ENCODE measurements around the gene CDHR3. TPM values are rescaled to one million over a fixed set of nuclear protein-coding genes. Genes with fewer than 3 reads are reported as not detected.
A peak's percentile ranks its signal among the peaks of the same experiment; 100 is the strongest.

CDHR3 gene
- total RNA-seq, 1 donor from 2014 or later = 10.6 TPM

DNA sequence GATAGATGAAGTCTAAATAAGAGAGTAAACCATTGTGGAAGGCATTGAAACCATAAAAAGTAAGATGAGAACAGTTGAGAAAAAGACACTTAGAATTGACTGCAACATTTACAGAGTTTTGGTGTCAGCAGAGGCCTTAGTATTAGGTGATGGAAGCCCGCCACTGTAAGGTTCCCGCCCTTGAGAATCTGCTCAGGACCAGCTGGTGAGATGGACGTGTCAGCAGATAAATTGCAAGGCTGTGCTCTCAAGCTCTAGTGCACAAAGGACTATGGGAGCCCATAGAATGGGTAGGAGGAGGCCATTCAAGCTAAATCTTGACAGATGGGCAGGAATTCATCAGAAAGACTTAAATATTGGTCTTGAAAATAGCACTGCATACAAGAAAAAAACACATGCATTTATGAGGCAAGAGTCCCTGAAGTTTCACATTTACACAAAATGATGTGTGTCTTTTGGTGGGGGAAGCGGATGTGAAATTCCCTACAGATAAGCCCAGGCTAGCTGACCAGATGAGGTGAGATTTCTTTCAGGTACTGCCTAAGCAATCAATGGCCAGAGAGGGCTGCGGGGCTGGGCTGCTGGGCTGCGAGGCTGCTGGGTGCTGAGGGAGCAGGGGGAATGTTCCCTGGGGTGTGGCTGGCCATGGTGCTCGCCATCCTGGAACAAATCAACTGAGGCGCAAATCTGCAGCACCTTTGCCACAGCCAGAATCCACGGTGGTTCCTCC, 106.6 kb downstream of the CDHR3 start:
- H3K4me1 Mint-ChIP-seq (ENCODE audit: unreplicated experiment) = peaks cover 53% of the 10 kb centered on the region
- H3K27ac Mint-ChIP-seq (ENCODE audit: unreplicated experiment) = no peak overlapping the region
- peaks cover 5% of the 10 kb centered on the region for H3K27me3 Mint-ChIP-seq (ENCODE audit: unreplicated experiment)
- no peak for DNase-seq (ENCODE audit: low spot score)
- no peak overlapping the region for H3K4me3 Mint-ChIP-seq (ENCODE audit: unreplicated experiment)
- TF ChIP-seq, protein P1, sequence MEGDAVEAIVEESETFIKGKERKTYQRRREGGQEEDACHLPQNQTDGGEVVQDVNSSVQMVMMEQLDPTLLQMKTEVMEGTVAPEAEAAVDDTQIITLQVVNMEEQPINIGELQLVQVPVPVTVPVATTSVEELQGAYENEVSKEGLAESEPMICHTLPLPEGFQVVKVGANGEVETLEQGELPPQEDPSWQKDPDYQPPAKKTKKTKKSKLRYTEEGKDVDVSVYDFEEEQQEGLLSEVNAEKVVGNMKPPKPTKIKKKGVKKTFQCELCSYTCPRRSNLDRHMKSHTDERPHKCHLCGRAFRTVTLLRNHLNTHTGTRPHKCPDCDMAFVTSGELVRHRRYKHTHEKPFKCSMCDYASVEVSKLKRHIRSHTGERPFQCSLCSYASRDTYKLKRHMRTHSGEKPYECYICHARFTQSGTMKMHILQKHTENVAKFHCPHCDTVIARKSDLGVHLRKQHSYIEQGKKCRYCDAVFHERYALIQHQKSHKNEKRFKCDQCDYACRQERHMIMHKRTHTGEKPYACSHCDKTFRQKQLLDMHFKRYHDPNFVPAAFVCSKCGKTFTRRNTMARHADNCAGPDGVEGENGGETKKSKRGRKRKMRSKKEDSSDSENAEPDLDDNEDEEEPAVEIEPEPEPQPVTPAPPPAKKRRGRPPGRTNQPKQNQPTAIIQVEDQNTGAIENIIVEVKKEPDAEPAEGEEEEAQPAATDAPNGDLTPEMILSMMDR (IDR thresholded peaks at IDR 0.05; ENCODE audit: unreplicated experiment) = no peak
- no peaks in the 10 kb centered on the region for H3K9me3 Mint-ChIP-seq (ENCODE audit: unreplicated experiment)
- no peaks in the 10 kb centered on the region for H3K36me3 Mint-ChIP-seq (ENCODE audit: low read depth, unreplicated experiment)

DNA sequence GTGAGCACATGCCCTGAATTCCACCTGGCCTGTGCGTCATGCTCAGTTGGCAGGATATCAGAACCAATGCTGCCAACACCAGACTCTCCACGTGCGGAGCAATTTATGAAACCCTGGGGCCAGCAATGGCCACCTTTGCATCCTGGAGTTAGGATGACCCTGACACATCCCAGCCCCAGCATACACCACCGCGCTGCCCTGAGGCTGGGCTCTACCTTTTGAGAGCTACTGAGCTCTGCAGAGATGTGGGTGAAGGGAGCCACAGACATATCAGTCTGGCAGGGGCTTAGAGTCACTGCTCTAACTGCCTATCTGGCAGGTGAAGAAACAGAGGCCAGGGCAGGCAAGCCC, 107.1 kb downstream of the CDHR3 start:
- Mint-ChIP-seq H3K4me3 (ENCODE audit: unreplicated experiment) (no peak overlapping the region), H3K27ac (ENCODE audit: unreplicated experiment) (no peak overlapping the region), H3K36me3 (ENCODE audit: low read depth, unreplicated experiment) (no peaks in the 10 kb centered on the region), H3K9me3 (ENCODE audit: unreplicated experiment) (no peaks in the 10 kb centered on the region), H3K4me1 (ENCODE audit: unreplicated experiment) (peaks cover 54% of the 10 kb centered on the region), H3K27me3 (ENCODE audit: unreplicated experiment) (peaks cover 5% of the 10 kb centered on the region)
- no peak for DNase-seq (ENCODE audit: low spot score)
- TF ChIP-seq, protein P1 (IDR thresholded peaks at IDR 0.05; ENCODE audit: unreplicated experiment) = no peak

DNA sequence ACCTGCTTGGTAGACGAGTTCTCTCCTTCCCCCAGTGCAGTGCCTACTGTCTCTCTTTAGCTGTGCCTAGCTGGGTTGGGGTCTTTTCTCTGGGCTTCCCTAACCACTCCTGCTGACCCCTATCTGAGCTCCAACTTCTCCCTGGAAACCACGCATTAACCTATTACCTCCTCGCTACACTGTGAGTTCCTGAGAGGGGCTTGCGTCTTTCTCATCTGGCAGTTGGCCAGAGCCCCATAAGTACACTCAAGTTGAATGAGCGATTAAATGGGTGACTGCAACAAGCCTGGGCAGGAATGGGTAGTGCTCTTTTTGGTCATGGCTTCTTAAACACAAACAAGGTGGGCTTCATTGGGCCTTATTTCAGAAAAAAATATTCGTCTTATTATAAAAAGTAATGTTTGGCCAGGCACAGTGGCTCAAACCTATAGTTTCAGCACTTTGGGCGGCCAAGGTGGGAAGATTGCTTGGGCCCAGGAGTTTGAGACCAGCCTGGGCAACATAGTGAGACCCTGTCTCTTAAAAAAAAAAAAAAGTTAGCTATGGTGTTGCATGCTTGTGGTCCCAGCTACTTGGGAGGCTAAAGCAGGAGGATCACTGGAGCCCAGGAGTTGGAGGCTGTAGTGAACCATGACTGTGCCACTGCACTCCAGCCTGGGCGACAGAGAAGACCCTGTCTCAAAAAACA, 107.6 kb downstream of the CDHR3 start:
- Mint-ChIP-seq H3K36me3 (ENCODE audit: low read depth, unreplicated experiment) (no peaks in the 10 kb centered on the region), H3K9me3 (ENCODE audit: unreplicated experiment) (no peaks in the 10 kb centered on the region), H3K27me3 (ENCODE audit: unreplicated experiment) (peaks cover 5% of the 10 kb centered on the region), H3K27ac (ENCODE audit: unreplicated experiment) (peak overlapping the region; percentile 95), H3K4me3 (ENCODE audit: unreplicated experiment) (no peak overlapping the region), H3K4me1 (ENCODE audit: unreplicated experiment) (peaks cover 54% of the 10 kb centered on the region)
- TF ChIP-seq, protein P1 (IDR thresholded peaks at IDR 0.05; ENCODE audit: unreplicated experiment) = no peak
- DNase-seq (ENCODE audit: low spot score) = no peak

DNA sequence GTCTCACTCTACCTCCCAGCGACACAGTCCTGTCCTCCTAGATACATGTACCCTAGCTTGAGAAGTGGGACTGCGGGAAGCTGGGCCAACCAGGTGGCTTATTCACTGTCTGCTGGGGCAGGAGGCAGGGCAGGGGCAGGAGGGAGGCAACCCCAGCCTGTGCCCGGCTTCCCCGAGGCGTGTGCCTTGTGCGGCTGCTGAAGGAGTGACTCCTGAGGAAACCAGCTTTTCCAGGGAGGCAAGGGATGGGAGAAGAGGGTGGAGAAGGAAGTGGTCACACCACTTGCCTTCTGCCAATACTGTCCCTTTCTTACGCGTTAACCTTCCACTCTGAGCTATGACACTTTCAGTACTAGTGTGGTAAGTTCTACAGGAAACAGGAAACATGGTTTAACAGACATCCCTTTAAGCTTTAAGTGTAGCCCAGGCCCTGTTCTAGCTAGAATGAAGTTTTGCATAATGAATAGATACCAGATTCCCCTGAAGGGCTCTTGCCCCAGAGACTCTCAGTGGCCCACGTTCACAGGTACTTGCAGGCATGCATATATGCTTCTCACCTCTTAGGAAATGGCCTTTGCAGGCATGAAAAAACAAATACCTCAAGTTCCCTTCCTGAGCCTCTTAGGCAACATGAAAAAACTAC, 108.4 kb downstream of the CDHR3 start:
- Mint-ChIP-seq H3K4me3 (ENCODE audit: unreplicated experiment) (no peak overlapping the region), H3K27me3 (ENCODE audit: unreplicated experiment) (peaks cover 5% of the 10 kb centered on the region), H3K27ac (ENCODE audit: unreplicated experiment) (peak overlapping the region; percentile 95), H3K36me3 (ENCODE audit: low read depth, unreplicated experiment) (no peaks in the 10 kb centered on the region), H3K4me1 (ENCODE audit: unreplicated experiment) (peaks cover 53% of the 10 kb centered on the region), H3K9me3 (ENCODE audit: unreplicated experiment) (no peaks in the 10 kb centered on the region)
- DNase-seq (ENCODE audit: low spot score) = peak; percentile 27
- TF ChIP-seq, protein P1 (IDR thresholded peaks at IDR 0.05; ENCODE audit: unreplicated experiment) = no peak

Measured in endothelial cell (in vitro differentiated cells).